ENCODE data around the gene LEF1. TPM values are rescaled to one million over a fixed set of nuclear protein-coding genes. Genes with fewer than 3 reads are reported as not detected.

Gene LEF1
- total RNA-seq, 1 experiment from 2014 or later = 0.79 TPM

DNA sequence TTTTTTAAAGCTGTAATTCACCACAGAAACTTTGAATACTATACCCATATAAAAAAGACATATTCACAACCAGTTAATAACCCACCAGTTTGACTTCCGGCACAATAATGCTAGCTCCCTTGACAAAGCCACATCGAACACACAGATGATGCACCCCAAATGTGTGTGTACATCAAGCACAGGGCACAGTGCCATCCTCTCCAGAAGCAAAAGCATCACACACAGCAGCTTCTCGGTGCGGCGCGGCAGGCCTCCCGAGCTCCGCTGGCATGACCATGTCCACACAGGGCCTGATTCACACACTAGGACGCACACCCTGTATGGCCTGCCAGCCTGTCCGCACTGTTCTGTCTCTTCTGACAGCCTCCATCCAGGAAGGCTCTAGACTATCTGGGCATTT, 88.0 kb downstream of the LEF1 start:
- H3K4me1 ChIP-seq (ENCODE audit: control insufficient read depth in 1 of 2, insufficient read depth in 2 of 2, low read length in 2 of 2) = no peaks in the 10 kb centered on the region
- no peak overlapping the region for H2AFZ ChIP-seq (ENCODE audit: low read depth, low read length, poor library complexity, severe bottlenecking)
- intact Hi-C loops (cut with micrococcal nuclease) = no loop called here
- ChIA-PET CTCF (no interaction called here), POLR2A (no interaction called here), RAD21 (ENCODE audit: low non-redundant PET in 1 of 2, low total read pairs in 2 of 2, uncharacterized antibody in 2 of 2, unreplicated experiment in 2 of 2) (no interaction called here)
- no peaks in the 10 kb centered on the region for H3K9me2 ChIP-seq (ENCODE audit: insufficient read depth)
- H3K27me3 ChIP-seq (ENCODE audit: insufficient read depth, low read length) = peaks cover 19% of the 10 kb centered on the region; the same call in 1 of the 2 replicates
- no TSS peak for BruUV-seq (replicated peaks)
- ATAC-seq (no peak), DNase-seq (ENCODE audit: low read depth, low spot score) (no peak)
- no peaks in the 10 kb centered on the region for H3K36me3 ChIP-seq (ENCODE audit: control insufficient read depth in 1 of 2, insufficient read depth in 2 of 2, low read length in 2 of 2)
- H3K4me2 ChIP-seq (ENCODE audit: low read length) = no peak overlapping the region
- TF ChIP-seq ZNF274 (IDR thresholded peaks at IDR 0.05; ENCODE audit: low read depth, low read length) (no peak), ELF1 (IDR thresholded peaks at IDR 0.05; ENCODE audit: borderline replicate concordance, low read depth) (no peak), SIN3A (IDR thresholded peaks at IDR 0.05; ENCODE audit: low read depth) (no peak), RAD21 (IDR thresholded peaks at IDR 0.05; ENCODE audit: low read depth) (no peak), FOSL1 (IDR thresholded peaks at IDR 0.05; ENCODE audit: low read depth) (no peak), ZFX (IDR thresholded peaks at IDR 0.05) (no peak), EZH2 (IDR thresholded peaks at IDR 0.05) (no peak), SRF (IDR thresholded peaks at IDR 0.05; ENCODE audit: low read depth) (no peak), YY1 (IDR thresholded peaks at IDR 0.05; ENCODE audit: extremely low read depth, insufficient replicate concordance, low read depth, low read length) (no peak), POLR2A (IDR thresholded peaks at IDR 0.05; ENCODE audit: borderline replicate concordance, extremely low read depth, insufficient read depth, insufficient read length) (no peak), TCF7L2 (IDR thresholded peaks at IDR 0.05; ENCODE audit: borderline replicate concordance, extremely low read depth, insufficient read depth, insufficient read length) (no peak), POLR2AphosphoS5 (IDR thresholded peaks at IDR 0.05; ENCODE audit: low read depth, low read length) (no peak), EGR1 (IDR thresholded peaks at IDR 0.05; ENCODE audit: low read depth) (no peak)
- TF ChIP-seq, protein P1, sequence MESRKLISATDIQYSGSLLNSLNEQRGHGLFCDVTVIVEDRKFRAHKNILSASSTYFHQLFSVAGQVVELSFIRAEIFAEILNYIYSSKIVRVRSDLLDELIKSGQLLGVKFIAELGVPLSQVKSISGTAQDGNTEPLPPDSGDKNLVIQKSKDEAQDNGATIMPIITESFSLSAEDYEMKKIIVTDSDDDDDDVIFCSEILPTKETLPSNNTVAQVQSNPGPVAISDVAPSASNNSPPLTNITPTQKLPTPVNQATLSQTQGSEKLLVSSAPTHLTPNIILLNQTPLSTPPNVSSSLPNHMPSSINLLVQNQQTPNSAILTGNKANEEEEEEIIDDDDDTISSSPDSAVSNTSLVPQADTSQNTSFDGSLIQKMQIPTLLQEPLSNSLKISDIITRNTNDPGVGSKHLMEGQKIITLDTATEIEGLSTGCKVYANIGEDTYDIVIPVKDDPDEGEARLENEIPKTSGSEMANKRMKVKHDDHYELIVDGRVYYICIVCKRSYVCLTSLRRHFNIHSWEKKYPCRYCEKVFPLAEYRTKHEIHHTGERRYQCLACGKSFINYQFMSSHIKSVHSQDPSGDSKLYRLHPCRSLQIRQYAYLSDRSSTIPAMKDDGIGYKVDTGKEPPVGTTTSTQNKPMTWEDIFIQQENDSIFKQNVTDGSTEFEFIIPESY (IDR thresholded peaks at IDR 0.05; ENCODE audit: extremely low read depth, insufficient replicate concordance, low read length) = no peak
- TF ChIP-seq, protein P2, sequence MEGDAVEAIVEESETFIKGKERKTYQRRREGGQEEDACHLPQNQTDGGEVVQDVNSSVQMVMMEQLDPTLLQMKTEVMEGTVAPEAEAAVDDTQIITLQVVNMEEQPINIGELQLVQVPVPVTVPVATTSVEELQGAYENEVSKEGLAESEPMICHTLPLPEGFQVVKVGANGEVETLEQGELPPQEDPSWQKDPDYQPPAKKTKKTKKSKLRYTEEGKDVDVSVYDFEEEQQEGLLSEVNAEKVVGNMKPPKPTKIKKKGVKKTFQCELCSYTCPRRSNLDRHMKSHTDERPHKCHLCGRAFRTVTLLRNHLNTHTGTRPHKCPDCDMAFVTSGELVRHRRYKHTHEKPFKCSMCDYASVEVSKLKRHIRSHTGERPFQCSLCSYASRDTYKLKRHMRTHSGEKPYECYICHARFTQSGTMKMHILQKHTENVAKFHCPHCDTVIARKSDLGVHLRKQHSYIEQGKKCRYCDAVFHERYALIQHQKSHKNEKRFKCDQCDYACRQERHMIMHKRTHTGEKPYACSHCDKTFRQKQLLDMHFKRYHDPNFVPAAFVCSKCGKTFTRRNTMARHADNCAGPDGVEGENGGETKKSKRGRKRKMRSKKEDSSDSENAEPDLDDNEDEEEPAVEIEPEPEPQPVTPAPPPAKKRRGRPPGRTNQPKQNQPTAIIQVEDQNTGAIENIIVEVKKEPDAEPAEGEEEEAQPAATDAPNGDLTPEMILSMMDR (IDR thresholded peaks at IDR 0.05 in 2 of 3, conservative IDR thresholded peaks at IDR 0.05 in 1 of 3; ENCODE audit: borderline replicate concordance in 1 of 3, insufficient read depth in 1 of 3, low read depth in 2 of 3, low read length in 2 of 3) = no peak
- TF ChIP-seq, protein P3, sequence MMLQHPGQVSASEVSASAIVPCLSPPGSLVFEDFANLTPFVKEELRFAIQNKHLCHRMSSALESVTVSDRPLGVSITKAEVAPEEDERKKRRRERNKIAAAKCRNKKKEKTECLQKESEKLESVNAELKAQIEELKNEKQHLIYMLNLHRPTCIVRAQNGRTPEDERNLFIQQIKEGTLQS (IDR thresholded peaks at IDR 0.05) = no peak
- TF ChIP-seq, protein P4, sequence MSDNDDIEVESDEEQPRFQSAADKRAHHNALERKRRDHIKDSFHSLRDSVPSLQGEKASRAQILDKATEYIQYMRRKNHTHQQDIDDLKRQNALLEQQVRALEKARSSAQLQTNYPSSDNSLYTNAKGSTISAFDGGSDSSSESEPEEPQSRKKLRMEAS (IDR thresholded peaks at IDR 0.05) = no peak
- TF ChIP-seq, protein P5, sequence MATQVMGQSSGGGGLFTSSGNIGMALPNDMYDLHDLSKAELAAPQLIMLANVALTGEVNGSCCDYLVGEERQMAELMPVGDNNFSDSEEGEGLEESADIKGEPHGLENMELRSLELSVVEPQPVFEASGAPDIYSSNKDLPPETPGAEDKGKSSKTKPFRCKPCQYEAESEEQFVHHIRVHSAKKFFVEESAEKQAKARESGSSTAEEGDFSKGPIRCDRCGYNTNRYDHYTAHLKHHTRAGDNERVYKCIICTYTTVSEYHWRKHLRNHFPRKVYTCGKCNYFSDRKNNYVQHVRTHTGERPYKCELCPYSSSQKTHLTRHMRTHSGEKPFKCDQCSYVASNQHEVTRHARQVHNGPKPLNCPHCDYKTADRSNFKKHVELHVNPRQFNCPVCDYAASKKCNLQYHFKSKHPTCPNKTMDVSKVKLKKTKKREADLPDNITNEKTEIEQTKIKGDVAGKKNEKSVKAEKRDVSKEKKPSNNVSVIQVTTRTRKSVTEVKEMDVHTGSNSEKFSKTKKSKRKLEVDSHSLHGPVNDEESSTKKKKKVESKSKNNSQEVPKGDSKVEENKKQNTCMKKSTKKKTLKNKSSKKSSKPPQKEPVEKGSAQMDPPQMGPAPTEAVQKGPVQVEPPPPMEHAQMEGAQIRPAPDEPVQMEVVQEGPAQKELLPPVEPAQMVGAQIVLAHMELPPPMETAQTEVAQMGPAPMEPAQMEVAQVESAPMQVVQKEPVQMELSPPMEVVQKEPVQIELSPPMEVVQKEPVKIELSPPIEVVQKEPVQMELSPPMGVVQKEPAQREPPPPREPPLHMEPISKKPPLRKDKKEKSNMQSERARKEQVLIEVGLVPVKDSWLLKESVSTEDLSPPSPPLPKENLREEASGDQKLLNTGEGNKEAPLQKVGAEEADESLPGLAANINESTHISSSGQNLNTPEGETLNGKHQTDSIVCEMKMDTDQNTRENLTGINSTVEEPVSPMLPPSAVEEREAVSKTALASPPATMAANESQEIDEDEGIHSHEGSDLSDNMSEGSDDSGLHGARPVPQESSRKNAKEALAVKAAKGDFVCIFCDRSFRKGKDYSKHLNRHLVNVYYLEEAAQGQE (IDR thresholded peaks at IDR 0.05; ENCODE audit: low read depth) = no peak
- H3K27ac ChIP-seq (ENCODE audit: low read depth, low read length) = no peak overlapping the region
- H3K9me3 ChIP-seq (ENCODE audit: control insufficient read depth in 1 of 2, insufficient read depth in 1 of 2, low read depth in 1 of 2, low read length in 2 of 2) = no peaks in the 10 kb centered on the region
- H3K79me2 ChIP-seq (ENCODE audit: insufficient read depth, low read length) = no peaks in the 10 kb centered on the region
- no peak overlapping the region for H3K4me3 ChIP-seq (replicated peaks in 1 of 2; ENCODE audit: low read depth in 1 of 2, low read length in 2 of 2)
- no peaks in the 10 kb centered on the region for H4K20me1 ChIP-seq (ENCODE audit: insufficient read depth)
- no peak overlapping the region for H3K9ac ChIP-seq (ENCODE audit: low read length)
